GM10266 (cell line): ENCODE results near the gene AGAP1.

Experiments used
- DNase-seq: peaks from one replicate; pipeline ENCODE4 v3.0.0; 2012; ENCODE audit errors: extremely low spot score
- CTCF ChIP-seq: IDR thresholded peaks from 2 replicates; pipeline ENCODE4 v1.5.1; 2012; ENCODE audit warnings: mild to moderate bottlenecking, low read depth; ENCODE audit not compliant: control insufficient read depth, insufficient read depth; ENCODE audit errors: missing control alignments

AGAP1 gene

GRCh38 chr2:235690809-235691450 is 197.1 kb downstream of the AGAP1 start:
- TF ChIP-seq CTCF = no peak
- DNase-seq = no peak

- no peak for DNase-seq
- TF ChIP-seq CTCF = no peak
Measured at GRCh38 chr2:235692076-235692475, 198.2 kb downstream of the AGAP1 start.

- no peak for DNase-seq
- TF ChIP-seq CTCF = no peak
Measured at GRCh38 chr2:235692671-235693171, 198.9 kb downstream of the AGAP1 start.

GRCh38 chr2:235693279-235693678 is 199.4 kb downstream of the AGAP1 start:
- no peak for TF ChIP-seq CTCF
- no peak for DNase-seq

GRCh38 chr2:235694721-235695601 is 201.1 kb downstream of the AGAP1 start:
- DNase-seq = no peak
- TF ChIP-seq CTCF = no peak

GRCh38 chr2:235695602-235695895 is 201.7 kb downstream of the AGAP1 start:
- no peak for TF ChIP-seq CTCF
- no peak for DNase-seq

GRCh38 chr2:235697041-235697440 is 203.2 kb downstream of the AGAP1 start:
- no peak for DNase-seq
- TF ChIP-seq CTCF = no peak
